NK-92 (cell line): ENCODE data around the gene DNAJC30.

ENCODE experiments used
- DNase-seq: peaks from one replicate; lab custom pipeline; 2025; ENCODE audit not compliant: unreplicated experiment; lab: John Stamatoyannopoulos, UW

The DNAJC30 gene

GRCh38 chr7:73708961-73709549 lies 25.8 kb upstream of the DNAJC30 start:
- DNase-seq: no peak

- DNase-seq: no peak
These were observed 23.9 kb upstream of the DNAJC30 start for GRCh38 chr7:73707045-73707631.

- no peak for DNase-seq
These were observed 23.1 kb upstream of the DNAJC30 start for GRCh38 chr7:73706126-73707044.

GRCh38 chr7:73705551-73705920 lies 22.3 kb upstream of the DNAJC30 start:
- no peak for DNase-seq

- no peak for DNase-seq
These were observed 21.6 kb upstream of the DNAJC30 start for GRCh38 chr7:73704640-73705550.

- DNase-seq: no peak
These were observed 20.7 kb upstream of the DNAJC30 start for GRCh38 chr7:73703757-73704639.

- DNase-seq: no peak
These were observed 20.0 kb upstream of the DNAJC30 start for GRCh38 chr7:73703225-73703624.

GRCh38 chr7:73702665-73703064 lies 19.4 kb upstream of the DNAJC30 start:
- no peak for DNase-seq

- DNase-seq: no peak
These were observed 19.0 kb upstream of the DNAJC30 start for GRCh38 chr7:73702226-73702625.

GRCh38 chr7:73701357-73701995 lies 18.2 kb upstream of the DNAJC30 start:
- DNase-seq: no peak

GRCh38 chr7:73700581-73701134 lies 17.4 kb upstream of the DNAJC30 start:
- no peak for DNase-seq

- no peak for DNase-seq
These were observed 16.8 kb upstream of the DNAJC30 start for GRCh38 chr7:73700069-73700423.

- DNase-seq: no peak
These were observed 16.3 kb upstream of the DNAJC30 start for GRCh38 chr7:73699370-73700068.

GRCh38 chr7:73698410-73698809 lies 15.2 kb upstream of the DNAJC30 start:
- no peak for DNase-seq

- no peak for DNase-seq
These were observed 13.1 kb upstream of the DNAJC30 start for GRCh38 chr7:73696372-73696771.

- DNase-seq: no peak
These were observed 7.4 kb upstream of the DNAJC30 start for GRCh38 chr7:73690646-73691045.

GRCh38 chr7:73688288-73688687 lies 5.0 kb upstream of the DNAJC30 start:
- no peak for DNase-seq

- DNase-seq: no peak
These were observed 2.1 kb upstream of the DNAJC30 start for GRCh38 chr7:73685311-73685710.
